ENCODE measurements around the gene CACNA1S.

GRCh38 chr1:201140235-201140940 is 28.2 kb upstream of the CACNA1S start:
- TF ChIP-seq CTCF (conservative IDR thresholded peaks at IDR 0.05; ENCODE audit: low read depth, low read length), result no peak
- TF ChIP-seq POLR2A (IDR thresholded peaks at IDR 0.05; ENCODE audit: low read depth, low read length), result no peak
- no peak for TF ChIP-seq USF2 (IDR thresholded peaks at IDR 0.05; ENCODE audit: low read depth, low read length)
- TF ChIP-seq SMC3 (IDR thresholded peaks at IDR 0.05; ENCODE audit: low read depth, low read length), result no peak
- TF ChIP-seq RAD21 (IDR thresholded peaks at IDR 0.05; ENCODE audit: low read length), result no peak
- no peak for TF ChIP-seq NFE2L2 (IDR thresholded peaks at IDR 0.05; ENCODE audit: low read depth, low read length)
- no peak for TF ChIP-seq CEBPB (IDR thresholded peaks at IDR 0.05; ENCODE audit: low read depth, low read length)
- TF ChIP-seq MAZ (IDR thresholded peaks at IDR 0.05; ENCODE audit: borderline replicate concordance, low read depth, low read length), result no peak
- TF ChIP-seq RCOR1 (IDR thresholded peaks at IDR 0.05; ENCODE audit: insufficient replicate concordance, low read length), result no peak

Data from IMR-90 (cell line).